HT1080 (cell line): ENCODE measurements around the gene SLC30A3. TPM values are rescaled to one million over a fixed set of nuclear protein-coding genes. Genes with fewer than 3 reads are reported as not detected.

Experiments
- DNase-seq: peaks from one replicate; pipeline ENCODE4 v3.0.0-alpha.2; 2015; ENCODE audit warnings: low read depth
- total RNA-seq: library from RNA; depleted of rRNA; stranded (reverse); fragments of >200 nt; shearing (Covaris generic); gene quantifications from 2 replicates; pipeline ENCODE4 v1.2.3, GENCODE V29; 2014; rRNA removed

Gene SLC30A3
- total RNA-seq, 1 experiment from 2014 or later, result 13.5 TPM

DNA sequence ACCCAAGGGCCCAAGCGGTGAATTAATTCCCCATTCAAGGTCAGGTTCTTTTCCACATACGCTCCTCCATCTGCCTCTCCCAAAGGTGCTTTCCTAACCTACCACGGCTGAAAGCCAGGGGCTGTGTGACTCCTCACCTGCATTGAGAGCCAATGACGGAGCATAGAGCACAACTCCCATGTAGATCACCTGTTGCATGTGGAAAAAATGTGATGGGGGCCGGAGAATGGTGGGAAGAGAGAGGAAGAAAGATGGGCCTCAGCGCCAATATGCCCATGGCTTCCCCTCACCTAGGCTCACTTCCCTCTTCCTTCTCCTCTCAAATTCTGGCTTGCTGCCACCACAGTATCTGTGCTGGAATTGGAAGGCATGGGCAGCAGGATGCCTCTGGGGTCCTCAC is 56.5 kb downstream of the SLC30A3 start:
- DNase-seq, result no peak

- DNase-seq, result no peak
Measured at GRCh38 chr2:27205206-27205605, 57.6 kb downstream of the SLC30A3 start.

- DNase-seq, result no peak
Measured at GRCh38 chr2:27204566-27204965, 58.3 kb downstream of the SLC30A3 start.

- DNase-seq, result no peak
Measured at GRCh38 chr2:27203741-27204140, 59.1 kb downstream of the SLC30A3 start.

Other genes with a start within 250 kb of the SLC30A3 start
- gene TMEM214, start 230.1 kb downstream of the SLC30A3 start, total RNA-seq, result 34.1 and 46.9 TPM in 2 replicates
- gene AGBL5, start 211.4 kb downstream of the SLC30A3 start, total RNA-seq, result 20.6 and 26.6 TPM in 2 replicates
- gene OST4, start 191.4 kb downstream of the SLC30A3 start, total RNA-seq, result 249 and 313 TPM in 2 replicates
- 0.45 and 1.1 TPM in 2 replicates for gene EMILIN1, start 184.4 kb downstream of the SLC30A3 start, total RNA-seq
- gene KHK, start 176.3 kb downstream of the SLC30A3 start, total RNA-seq, result 5.7 and 5.9 TPM in 2 replicates
- gene CGREF1, start 143.9 kb downstream of the SLC30A3 start, total RNA-seq, result 0.13 and 0.26 TPM in 2 replicates
- not detected in 2 replicates for gene ABHD1, start 139.2 kb downstream of the SLC30A3 start, total RNA-seq
- gene PREB, start 128.4 kb downstream of the SLC30A3 start, total RNA-seq, result 66.4 and 75.8 TPM in 2 replicates
- not detected in 2 replicates for gene PRR30, start 123.6 kb downstream of the SLC30A3 start, total RNA-seq
- not detected in 2 replicates for gene TCF23, start 114.0 kb downstream of the SLC30A3 start, total RNA-seq
- 124 and 132 TPM in 2 replicates for gene ATRAID, start 51.0 kb downstream of the SLC30A3 start, total RNA-seq
- gene SLC5A6, start 50.8 kb downstream of the SLC30A3 start, total RNA-seq, result 77.9 and 82.0 TPM in 2 replicates
- gene CAD, start 45.7 kb downstream of the SLC30A3 start, total RNA-seq, result 52.9 and 54.0 TPM in 2 replicates
- gene DNAJC5G, start 12.4 kb upstream of the SLC30A3 start, total RNA-seq, result not detected in 2 replicates
- 0.13 and 1.2 TPM in 2 replicates for gene TRIM54, start 19.4 kb upstream of the SLC30A3 start, total RNA-seq
- 9.3 and 12.6 TPM in 2 replicates for gene UCN, start 45.4 kb upstream of the SLC30A3 start, total RNA-seq
- 80.7 and 81.5 TPM in 2 replicates for gene MPV17, start 60.0 kb upstream of the SLC30A3 start, total RNA-seq
- 52.9 and 72.5 TPM in 2 replicates for gene GTF3C2, start 93.7 kb upstream of the SLC30A3 start, total RNA-seq
- gene EIF2B4, start 107.3 kb upstream of the SLC30A3 start, total RNA-seq, result 29.8 and 42.1 TPM in 2 replicates
- gene SNX17, start 107.6 kb upstream of the SLC30A3 start, total RNA-seq, result 122 and 140 TPM in 2 replicates
- gene ZNF513, start 117.7 kb upstream of the SLC30A3 start, total RNA-seq, result 2.4 and 3.1 TPM in 2 replicates
- 208 and 219 TPM in 2 replicates for gene PPM1G, start 146.5 kb upstream of the SLC30A3 start, total RNA-seq
- gene NRBP1, start 165.6 kb upstream of the SLC30A3 start, total RNA-seq, result 55.7 and 64.2 TPM in 2 replicates
- 0.34 and 0.50 TPM in 2 replicates for gene KRTCAP3, start 179.3 kb upstream of the SLC30A3 start, total RNA-seq
- gene IFT172, start 226.7 kb upstream of the SLC30A3 start, total RNA-seq, result 9.1 and 10.5 TPM in 2 replicates
- 0.88 and 1.2 TPM in 2 replicates for gene FNDC4, start 232.2 kb upstream of the SLC30A3 start, total RNA-seq
- not detected in 2 replicates for gene GCKR, start 233.8 kb upstream of the SLC30A3 start, total RNA-seq